Suprapubic skin (tissue), 4 donors: ENCODE data around the gene CLIP2. TPM values are rescaled to one million over a fixed set of nuclear protein-coding genes. Genes with fewer than 3 reads are reported as not detected.
"Not testable (repeated sequence)": the region's sequence is repeated elsewhere in the genome, so short reads cannot be mapped to it uniquely, and the experiment has no call there.

Experiments
- DNase-seq, 2 donors: peaks; one replicate each; pipeline ENCODE4 v3.0.0-alpha.2; 2019; ENCODE audit warnings: low spot score in 2 of 2
- H3K27ac ChIP-seq: fragments of 200-600 bp; sonication (generic); one replicate; pipeline ENCODE4 v1.5.1; 2019
- H3K27me3 ChIP-seq: fragments of 200-600 bp; sonication (generic); one replicate; pipeline ENCODE4 v1.5.1; 2019
- H3K36me3 ChIP-seq: fragments of 200-600 bp; sonication (generic); one replicate; pipeline ENCODE4 v1.5.1; 2019
- H3K4me1 ChIP-seq: fragments of 200-600 bp; sonication (generic); one replicate; pipeline ENCODE4 v1.5.1; 2019
- H3K4me3 ChIP-seq: fragments of 200-600 bp; sonication (generic); one replicate; pipeline ENCODE4 v1.5.1; 2019; ENCODE audit warnings: mild to moderate bottlenecking
- H3K9me3 ChIP-seq: fragments of 200-600 bp; sonication (generic); one replicate; pipeline ENCODE4 v1.5.1; 2019
- EP300 ChIP-seq: sonication (generic); formaldehyde crosslinking; IDR thresholded peaks from one replicate; pipeline ENCODE4 v1.6.1; 2017; ENCODE audit warnings: antibody characterized with exemption
- POLR2A ChIP-seq, 2 donors: fragments of 450-650 bp; IDR thresholded peaks; one replicate each; pipeline ENCODE4 v1.6.1; 2017; ENCODE audit warnings: antibody characterized with exemption in 2 of 2, mild to moderate bottlenecking in 2 of 2, moderate library complexity in 2 of 2
- POLR2AphosphoS5 ChIP-seq, 3 donors: sonication (generic); formaldehyde crosslinking; IDR thresholded peaks; one replicate each; pipeline ENCODE4 v1.6.1; 2017; ENCODE audit warnings: antibody characterized with exemption in 3 of 3
- WGBS: methylation state at CpG from one replicate; pipeline ENCODE4 v1.1.5; 2018; 5-methylcytosine and 5-hydroxymethylcytosine counted together
- total RNA-seq, 4 donors: library from RNA; depleted of rRNA; stranded (reverse); fragments of >200 nt; gene quantifications; one replicate each; pipeline ENCODE4 v1.1.0, GENCODE V29; 2016
- TF ChIP-seq, protein P1 (sequence below), 2 donors: fragments of 200-600 bp in 1 of 2; fragments of 450-650 bp in 1 of 2; sonication (generic) in 1 of 2; IDR thresholded peaks; one replicate each; pipeline ENCODE4 v1.5.1; 2016 to 2019; ENCODE audit warnings: antibody characterized with exemption in 2 of 2, mild to moderate bottlenecking in 1 of 2, moderate library complexity in 1 of 2

Gene CLIP2
- total RNA-seq, 4 donors from 2014 or later: 26.9 to 73.6 (median 32.5) TPM

DNA sequence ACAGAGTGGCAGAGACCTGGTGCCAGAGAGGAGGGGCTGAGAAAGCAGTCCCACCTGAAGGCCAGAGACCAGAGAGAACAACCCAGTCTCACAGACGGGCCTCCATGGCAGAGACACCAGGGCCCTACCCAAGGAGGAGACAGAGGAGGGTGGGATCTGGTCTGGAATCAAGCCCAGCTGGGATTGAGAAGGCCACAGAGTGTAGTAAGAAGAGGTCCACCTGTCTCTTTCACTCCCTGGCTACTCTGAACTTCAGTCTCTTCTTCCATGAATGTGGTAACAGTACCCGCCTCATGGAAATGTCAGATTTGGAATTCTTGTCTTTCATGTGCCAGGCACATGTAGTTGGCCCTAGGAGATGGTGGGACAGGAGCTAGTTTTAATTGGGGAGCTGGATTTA is 55.6 kb downstream of the CLIP2 start:
- DNase-seq: no peak
- Histone ChIP-seq H3K27me3 (no peaks in the 10 kb centered on the region), H3K27ac (no peak overlapping the region), H3K4me3 (no peak overlapping the region), H3K36me3 (peaks cover 10% of the 10 kb centered on the region), H3K9me3 (no peaks in the 10 kb centered on the region), H3K4me1 (no peaks in the 10 kb centered on the region)
- WGBS: 96% methylated on average over 2 of the region's 2 CpGs
- TF ChIP-seq, protein P1, sequence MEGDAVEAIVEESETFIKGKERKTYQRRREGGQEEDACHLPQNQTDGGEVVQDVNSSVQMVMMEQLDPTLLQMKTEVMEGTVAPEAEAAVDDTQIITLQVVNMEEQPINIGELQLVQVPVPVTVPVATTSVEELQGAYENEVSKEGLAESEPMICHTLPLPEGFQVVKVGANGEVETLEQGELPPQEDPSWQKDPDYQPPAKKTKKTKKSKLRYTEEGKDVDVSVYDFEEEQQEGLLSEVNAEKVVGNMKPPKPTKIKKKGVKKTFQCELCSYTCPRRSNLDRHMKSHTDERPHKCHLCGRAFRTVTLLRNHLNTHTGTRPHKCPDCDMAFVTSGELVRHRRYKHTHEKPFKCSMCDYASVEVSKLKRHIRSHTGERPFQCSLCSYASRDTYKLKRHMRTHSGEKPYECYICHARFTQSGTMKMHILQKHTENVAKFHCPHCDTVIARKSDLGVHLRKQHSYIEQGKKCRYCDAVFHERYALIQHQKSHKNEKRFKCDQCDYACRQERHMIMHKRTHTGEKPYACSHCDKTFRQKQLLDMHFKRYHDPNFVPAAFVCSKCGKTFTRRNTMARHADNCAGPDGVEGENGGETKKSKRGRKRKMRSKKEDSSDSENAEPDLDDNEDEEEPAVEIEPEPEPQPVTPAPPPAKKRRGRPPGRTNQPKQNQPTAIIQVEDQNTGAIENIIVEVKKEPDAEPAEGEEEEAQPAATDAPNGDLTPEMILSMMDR (IDR thresholded peaks at IDR 0.05): no peak
- TF ChIP-seq EP300: no peak
- TF ChIP-seq POLR2A (IDR thresholded peaks at IDR 0.05): no peak
- no peak for TF ChIP-seq POLR2AphosphoS5 (IDR thresholded peaks at IDR 0.05)

DNA sequence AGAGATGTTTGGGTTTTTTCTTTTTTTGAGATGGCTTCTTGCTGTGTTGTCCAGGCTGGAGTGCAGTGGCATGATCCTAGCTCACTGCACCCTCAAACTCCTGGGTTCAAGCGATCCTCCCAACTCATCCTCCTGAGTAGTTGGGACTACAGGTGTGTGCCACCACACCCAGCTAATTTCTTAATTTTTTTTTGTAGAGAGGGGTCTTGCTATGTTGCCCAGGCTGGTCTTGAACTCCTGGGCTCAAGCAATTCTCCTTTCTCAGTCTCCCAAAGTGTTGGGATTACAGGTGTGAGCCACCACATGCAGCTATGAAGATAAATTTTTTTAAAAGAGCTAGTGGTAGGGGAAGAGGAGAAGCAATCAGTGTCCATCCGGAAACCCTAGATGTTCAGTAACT is 56.8 kb downstream of the CLIP2 start:
- TF ChIP-seq POLR2AphosphoS5 (IDR thresholded peaks at IDR 0.05) (no peak), EP300 (no peak), POLR2A (IDR thresholded peaks at IDR 0.05) (no peak)
- TF ChIP-seq, protein P1 (IDR thresholded peaks at IDR 0.05): no peak
- DNase-seq: no peak
- WGBS: 91% methylated on average over 2 of the region's 2 CpGs
- Histone ChIP-seq H3K36me3 (peaks cover 4% of the 10 kb centered on the region), H3K4me1 (no peaks in the 10 kb centered on the region), H3K27ac (no peak overlapping the region), H3K9me3 (no peaks in the 10 kb centered on the region), H3K27me3 (no peaks in the 10 kb centered on the region), H3K4me3 (no peak overlapping the region)

DNA sequence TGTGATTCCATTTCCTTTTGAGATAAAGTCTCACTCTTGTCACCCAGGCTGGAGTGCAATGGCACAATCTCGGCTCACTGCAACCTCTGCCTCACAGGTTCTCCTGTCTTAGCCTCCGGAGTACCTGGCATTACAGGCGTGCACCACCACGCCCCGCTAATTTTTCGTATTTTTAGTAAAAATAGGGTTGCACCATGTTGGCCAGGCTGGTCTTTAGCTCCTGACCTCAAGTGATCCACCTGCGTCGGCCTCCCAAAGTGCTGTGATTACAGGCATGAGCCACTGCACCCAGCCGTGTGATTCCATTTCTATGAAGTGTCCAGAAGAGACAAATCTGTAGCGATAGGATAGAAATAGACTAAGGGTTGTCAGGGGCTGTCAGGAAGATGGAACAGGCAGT is 60.4 kb downstream of the CLIP2 start:
- Histone ChIP-seq H3K4me1 (no peaks in the 10 kb centered on the region), H3K9me3 (no peaks in the 10 kb centered on the region), H3K36me3 (no peaks in the 10 kb centered on the region), H3K4me3 (no peak overlapping the region), H3K27ac (no peak overlapping the region), H3K27me3 (no peaks in the 10 kb centered on the region)
- no peak for DNase-seq
- TF ChIP-seq EP300: no peak
- TF ChIP-seq, protein P1 (IDR thresholded peaks at IDR 0.05): no peak
- 97% methylated on average over 10 of the region's 10 CpGs for WGBS

DNA sequence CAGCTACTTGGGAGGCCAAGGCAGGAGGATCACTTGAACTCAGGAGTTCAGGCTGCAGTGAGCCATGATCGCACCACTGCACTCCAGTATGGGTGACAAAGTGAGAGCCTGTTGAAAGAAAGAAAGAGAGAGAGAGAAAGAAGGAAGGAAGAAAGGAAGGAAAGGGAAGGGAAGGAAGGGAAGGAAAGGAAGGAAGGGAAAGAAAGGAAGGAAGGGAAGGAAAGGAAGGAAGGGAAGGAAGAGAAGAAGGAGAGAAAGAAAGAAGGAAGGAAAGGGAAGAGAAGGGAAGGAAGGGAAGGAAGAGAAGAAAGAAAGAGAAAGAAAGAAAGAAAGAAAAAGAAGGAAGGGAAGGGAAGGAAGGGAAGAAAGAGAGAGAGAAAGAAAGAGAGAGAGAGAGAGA is 61.5 kb downstream of the CLIP2 start:
- DNase-seq: no peak
- Histone ChIP-seq H3K36me3 (peaks cover 11% of the 10 kb centered on the region), H3K4me3 (no peak overlapping the region), H3K4me1 (no peaks in the 10 kb centered on the region), H3K27me3 (no peaks in the 10 kb centered on the region), H3K9me3 (no peaks in the 10 kb centered on the region), H3K27ac (no peak overlapping the region)
- no peak for TF ChIP-seq POLR2AphosphoS5 (IDR thresholded peaks at IDR 0.05)
- 92% methylated on average over 1 of the region's 1 CpG for WGBS

DNA sequence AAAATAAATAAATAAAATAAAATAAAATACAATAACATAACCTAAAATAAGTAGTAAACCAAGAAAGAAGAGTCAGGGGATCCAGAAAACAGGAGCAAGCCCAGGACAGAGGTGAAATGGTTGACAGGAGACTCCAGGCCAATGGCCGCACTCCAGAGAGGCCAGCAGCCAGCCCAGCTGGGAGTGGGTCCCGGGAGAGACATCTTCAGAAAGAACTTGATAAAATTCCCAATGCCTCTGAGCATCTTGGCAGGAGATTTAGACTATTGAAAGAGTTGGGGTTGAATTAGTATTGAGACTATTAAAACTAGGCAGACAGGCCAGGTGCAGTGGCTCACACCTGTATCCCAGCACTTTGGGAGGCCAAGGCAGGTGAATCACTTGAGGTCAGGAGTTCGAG is 62.6 kb downstream of the CLIP2 start:
- H3K27ac ChIP-seq: no peak overlapping the region
- TF ChIP-seq, protein P1 (IDR thresholded peaks at IDR 0.05): no peak
- TF ChIP-seq EP300 (no peak), POLR2A (IDR thresholded peaks at IDR 0.05) (no peak), POLR2AphosphoS5 (IDR thresholded peaks at IDR 0.05) (no peak)
- peaks cover 22% of the 10 kb centered on the region for H3K36me3 ChIP-seq
- no peak overlapping the region for H3K4me3 ChIP-seq
- no peaks in the 10 kb centered on the region for H3K9me3 ChIP-seq
- no peaks in the 10 kb centered on the region for H3K4me1 ChIP-seq
- no peak for DNase-seq
- 60% methylated on average over 3 of the region's 3 CpGs for WGBS
- no peaks in the 10 kb centered on the region for H3K27me3 ChIP-seq

DNA sequence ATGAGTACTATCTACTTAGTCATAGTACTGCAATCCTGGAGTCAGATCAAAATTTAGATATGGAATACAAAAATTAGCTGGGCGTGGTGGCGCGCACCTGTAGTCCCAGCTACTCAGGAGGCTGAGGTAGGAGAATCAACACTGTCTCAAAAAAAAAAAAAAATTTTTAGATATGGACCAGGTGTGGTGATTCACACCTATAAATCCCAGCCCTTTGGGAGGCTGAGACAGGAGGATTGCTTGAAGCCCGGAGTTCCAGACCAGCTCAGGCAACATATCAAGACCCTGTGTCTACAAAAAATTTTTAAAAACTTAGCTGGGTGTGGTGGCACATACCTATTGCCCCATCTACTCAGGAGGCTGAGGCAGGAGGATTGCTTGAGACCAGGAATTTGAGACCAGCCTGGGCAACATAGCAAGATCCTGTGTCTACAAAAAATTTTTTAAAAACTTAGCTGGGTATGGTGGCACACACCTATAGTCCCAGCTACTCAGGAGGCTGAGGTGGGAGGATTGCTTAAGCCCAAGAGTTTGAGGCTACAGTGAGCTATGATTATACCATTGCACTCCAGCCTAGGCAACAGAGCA is 63.4 kb downstream of the CLIP2 start:
- not testable (repeated sequence) for H3K27me3 ChIP-seq, DNase-seq, H3K4me3 ChIP-seq, H3K27ac ChIP-seq, H3K4me1 ChIP-seq, H3K9me3 ChIP-seq
- H3K36me3 ChIP-seq: peaks cover 28% of the 10 kb centered on the region
- WGBS: 97% methylated on average over 4 of the region's 4 CpGs
